PFSK-1 (cell line): ENCODE results near the gene PIEZO2.

Experiments used
- POLR2AphosphoS5 ChIP-seq: IDR thresholded peaks from 2 replicates; pipeline ENCODE4 v1.6.1; 2012; ENCODE audit warnings: low read depth, mild to moderate bottlenecking, control low read depth, low read length, moderate library complexity
- TAF1 ChIP-seq: IDR thresholded peaks from 2 replicates; pipeline ENCODE4 v1.6.1; 2012; ENCODE audit warnings: low read length, control low read depth, borderline replicate concordance; ENCODE audit not compliant: insufficient read depth

GRCh38 chr18:11104307-11104706 is 45.1 kb downstream of the PIEZO2 start:
- TF ChIP-seq TAF1: no peak
- TF ChIP-seq POLR2AphosphoS5: no peak
